Stimulated activated effector memory CD8-positive, alpha-beta T cell treated with anti-CD3 and anti-CD28 coated beads, Interleukin-12 subunit alpha, Interleukin-12 subunit beta, amount 100 ng/mL, for 72 hours (primary cell): ENCODE results near the gene CEP112.
"Not testable (repeated sequence)": the region's sequence is repeated elsewhere in the genome, so short reads cannot be mapped to it uniquely, and the experiment has no call there.

Source experiments
- ATAC-seq: fragments of 150-1000 bp; cut with Tn5 transposase; 2 replicates; pipeline ENCODE4 v1.10.0; 2021
- DNase-seq, 2 donors: peaks; one replicate each; pipeline ENCODE4 v3.0.0; 2021 to 2022; ENCODE audit warnings: low spot score in 2 of 2
- H3K27ac Mint-ChIP-seq: one replicate; pipeline ENCODE4 v1.8.0; 2022; ENCODE audit warnings: mild to moderate bottlenecking, mixed read lengths
- H3K36me3 Mint-ChIP-seq: one replicate; pipeline ENCODE4 v1.8.0; 2022; ENCODE audit warnings: mild to moderate bottlenecking, mixed read lengths
- H3K4me1 Mint-ChIP-seq: one replicate; pipeline ENCODE4 v1.8.0; 2022; ENCODE audit warnings: mixed read lengths
- H3K4me3 Mint-ChIP-seq: one replicate; pipeline ENCODE4 v1.8.0; 2022; ENCODE audit warnings: mild to moderate bottlenecking, mixed read lengths
- H3K9me3 Mint-ChIP-seq: one replicate; pipeline ENCODE4 v1.8.0; 2022; ENCODE audit warnings: mixed read lengths

Gene CEP112

GRCh38 chr17:65820811-65821210, 371.1 kb downstream of the CEP112 start:
- Mint-ChIP-seq H3K9me3 (no peaks in the 10 kb centered on the region), H3K4me1 (peaks cover under 1% of the 10 kb centered on the region), H3K27ac (no peak overlapping the region), H3K36me3 (no peaks in the 10 kb centered on the region), H3K4me3 (no peak overlapping the region)
- ATAC-seq = no peak
- DNase-seq = no peak

GRCh38 chr17:65820306-65820705, 371.6 kb downstream of the CEP112 start:
- H3K4me3 Mint-ChIP-seq = no peak overlapping the region
- no peaks in the 10 kb centered on the region for H3K9me3 Mint-ChIP-seq
- H3K4me1 Mint-ChIP-seq = no peaks in the 10 kb centered on the region
- no peak for ATAC-seq
- no peak for DNase-seq
- no peak overlapping the region for H3K27ac Mint-ChIP-seq
- no peaks in the 10 kb centered on the region for H3K36me3 Mint-ChIP-seq

DNA sequence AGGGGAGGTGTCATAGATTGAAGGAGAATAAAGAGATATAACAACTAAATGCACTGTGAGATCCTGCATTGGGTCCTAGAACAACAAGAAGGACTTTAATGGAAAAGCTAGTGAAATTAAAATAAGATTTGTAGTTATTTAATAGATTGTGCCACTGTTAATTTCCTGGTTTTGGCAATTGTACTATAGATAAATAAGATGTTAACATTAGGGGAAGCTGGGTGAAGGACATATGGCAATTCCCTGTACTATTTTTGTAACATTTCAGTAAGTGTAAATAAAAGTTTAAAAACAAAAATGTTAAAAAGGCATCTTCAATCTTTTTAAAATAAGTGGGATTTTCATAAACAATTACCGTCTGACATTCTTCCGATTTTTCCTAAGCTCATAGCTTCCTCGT, 372.1 kb downstream of the CEP112 start:
- Mint-ChIP-seq H3K4me1 (no peaks in the 10 kb centered on the region), H3K4me3 (no peak overlapping the region), H3K27ac (no peak overlapping the region), H3K9me3 (no peaks in the 10 kb centered on the region), H3K36me3 (no peaks in the 10 kb centered on the region)
- ATAC-seq (no peak), DNase-seq (no peak)

- H3K27ac Mint-ChIP-seq = no peak overlapping the region
- no peak overlapping the region for H3K4me3 Mint-ChIP-seq
- H3K4me1 Mint-ChIP-seq = no peaks in the 10 kb centered on the region
- no peaks in the 10 kb centered on the region for H3K36me3 Mint-ChIP-seq
- DNase-seq (no peak), ATAC-seq (no peak)
- H3K9me3 Mint-ChIP-seq = no peaks in the 10 kb centered on the region
Measured at GRCh38 chr17:65817951-65818350, 374.0 kb downstream of the CEP112 start.

- H3K9me3 Mint-ChIP-seq = peaks cover 5% of the 10 kb centered on the region
- DNase-seq (no peak), ATAC-seq (no peak)
- no peaks in the 10 kb centered on the region for H3K36me3 Mint-ChIP-seq
- H3K27ac Mint-ChIP-seq = no peak overlapping the region
- H3K4me1 Mint-ChIP-seq = peaks cover 4% of the 10 kb centered on the region
- H3K4me3 Mint-ChIP-seq = no peak overlapping the region
Measured at GRCh38 chr17:65814418-65814817, 377.5 kb downstream of the CEP112 start.

- H3K27ac Mint-ChIP-seq = no peak overlapping the region
- peaks cover 8% of the 10 kb centered on the region for H3K4me1 Mint-ChIP-seq
- no peak for ATAC-seq
- no peaks in the 10 kb centered on the region for H3K36me3 Mint-ChIP-seq
- no peak for DNase-seq
- H3K9me3 Mint-ChIP-seq = peaks cover 15% of the 10 kb centered on the region
- no peak overlapping the region for H3K4me3 Mint-ChIP-seq
Measured at GRCh38 chr17:65813306-65813705, 378.6 kb downstream of the CEP112 start.

DNA sequence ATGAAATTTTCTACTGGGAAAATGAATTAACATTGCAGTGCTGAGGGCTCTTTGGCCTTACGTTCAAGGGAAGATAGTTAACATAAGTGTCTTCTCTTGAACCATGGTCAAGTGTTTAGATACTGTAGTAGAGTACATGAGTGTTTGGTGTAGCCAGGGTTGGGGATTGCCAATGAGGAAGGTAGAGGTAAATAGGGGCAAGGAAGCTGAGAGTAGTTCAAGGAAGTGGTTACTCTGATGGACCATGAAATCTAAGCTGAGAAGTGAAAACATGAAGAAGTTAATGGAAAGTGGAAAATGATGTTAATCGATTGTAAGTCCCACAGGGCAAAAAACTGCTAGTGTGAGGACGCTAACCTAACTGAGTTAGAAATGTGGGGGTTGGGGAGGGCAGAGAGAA, 380.9 kb downstream of the CEP112 start:
- no peak for ATAC-seq
- H3K4me1 Mint-ChIP-seq = peaks cover 8% of the 10 kb centered on the region
- no peaks in the 10 kb centered on the region for H3K36me3 Mint-ChIP-seq
- peaks cover 24% of the 10 kb centered on the region for H3K9me3 Mint-ChIP-seq
- no peak for DNase-seq
- no peak overlapping the region for H3K27ac Mint-ChIP-seq
- no peak overlapping the region for H3K4me3 Mint-ChIP-seq

GRCh38 chr17:65809366-65809765, 382.6 kb downstream of the CEP112 start:
- H3K4me3 Mint-ChIP-seq = no peak overlapping the region
- ATAC-seq = no peak
- DNase-seq = no peak
- no peaks in the 10 kb centered on the region for H3K36me3 Mint-ChIP-seq
- no peak overlapping the region for H3K27ac Mint-ChIP-seq
- peaks cover 8% of the 10 kb centered on the region for H3K4me1 Mint-ChIP-seq
- H3K9me3 Mint-ChIP-seq = peaks cover 26% of the 10 kb centered on the region

GRCh38 chr17:65808566-65808965, 383.4 kb downstream of the CEP112 start:
- H3K36me3 Mint-ChIP-seq, H3K4me3 Mint-ChIP-seq, ATAC-seq, H3K27ac Mint-ChIP-seq, H3K4me1 Mint-ChIP-seq, DNase-seq: not testable (repeated sequence)
- peaks cover 26% of the 10 kb centered on the region for H3K9me3 Mint-ChIP-seq

DNA sequence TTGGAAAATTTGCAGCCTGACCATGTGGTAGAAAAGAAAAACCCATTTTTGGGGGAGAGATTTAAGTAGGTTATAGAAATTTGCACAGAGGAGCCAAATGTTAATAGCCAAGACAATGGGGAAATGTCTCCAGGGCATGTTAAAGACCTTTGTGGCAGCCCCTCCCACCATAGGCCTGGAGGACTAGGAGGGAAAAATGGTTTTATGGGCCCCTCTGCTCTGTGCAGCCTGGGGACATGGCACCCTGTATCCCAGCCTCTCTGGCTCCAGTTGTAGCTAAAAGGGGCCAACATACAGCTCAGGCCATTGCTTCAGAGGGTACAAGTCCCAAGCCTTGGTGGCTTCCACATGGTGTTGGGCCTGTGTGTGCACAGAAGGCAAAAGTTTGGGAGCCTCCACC, 384.6 kb downstream of the CEP112 start:
- DNase-seq (no peak), ATAC-seq (no peak)
- Mint-ChIP-seq H3K9me3 (peaks cover 35% of the 10 kb centered on the region), H3K27ac (no peak overlapping the region), H3K4me1 (peaks cover 8% of the 10 kb centered on the region), H3K4me3 (no peak overlapping the region), H3K36me3 (no peaks in the 10 kb centered on the region)

DNA sequence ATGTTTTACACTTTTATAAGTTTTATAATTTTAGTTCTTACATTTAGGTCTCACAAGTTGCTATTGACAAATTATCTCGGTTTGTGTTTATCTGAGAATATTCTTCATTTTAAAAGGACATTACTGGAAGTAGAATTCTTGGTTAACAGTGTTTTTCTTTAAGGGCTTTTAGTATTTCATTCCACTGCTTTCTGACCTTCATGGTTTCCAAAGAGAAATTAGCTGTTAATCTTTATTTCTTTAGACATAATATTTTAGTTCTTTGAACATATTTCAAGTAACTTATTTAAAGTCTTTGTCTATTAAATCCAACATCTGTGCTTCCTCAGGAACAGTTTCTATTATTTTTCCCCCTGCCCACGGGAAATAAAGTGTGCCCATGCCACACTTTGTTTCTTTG, 390.4 kb downstream of the CEP112 start:
- ATAC-seq = no peak
- Mint-ChIP-seq H3K4me1 (peaks cover 6% of the 10 kb centered on the region), H3K36me3 (no peaks in the 10 kb centered on the region), H3K27ac (no peak overlapping the region), H3K9me3 (peaks cover 13% of the 10 kb centered on the region), H3K4me3 (no peak overlapping the region)
- no peak for DNase-seq

- Mint-ChIP-seq H3K27ac (no peak overlapping the region), H3K9me3 (peaks cover 13% of the 10 kb centered on the region), H3K4me3 (no peak overlapping the region), H3K4me1 (peaks cover 6% of the 10 kb centered on the region), H3K36me3 (no peaks in the 10 kb centered on the region)
- DNase-seq = no peak
- peak; percentile 60 for ATAC-seq
Measured at GRCh38 chr17:65800655-65801054, 391.3 kb downstream of the CEP112 start.

DNA sequence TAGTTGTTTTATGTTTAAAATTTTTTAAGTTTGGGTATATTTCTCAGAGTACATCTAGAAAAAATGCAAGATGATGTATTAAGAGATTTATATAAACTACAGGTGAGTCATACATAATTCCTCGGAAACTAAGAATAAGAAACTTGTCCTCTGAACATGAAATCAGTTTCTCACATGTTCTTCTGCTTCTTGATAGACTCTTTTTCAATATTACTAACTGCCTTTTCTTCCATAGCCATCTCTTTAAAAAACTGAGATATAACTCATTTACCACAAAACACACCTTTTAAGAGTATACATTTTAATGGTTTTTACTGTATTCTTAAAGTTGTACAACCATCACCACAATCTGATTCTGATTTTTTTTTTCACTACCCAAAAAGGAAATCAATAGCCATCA, 392.1 kb downstream of the CEP112 start:
- no peaks in the 10 kb centered on the region for H3K36me3 Mint-ChIP-seq
- peaks cover 11% of the 10 kb centered on the region for H3K9me3 Mint-ChIP-seq
- peaks cover 6% of the 10 kb centered on the region for H3K4me1 Mint-ChIP-seq
- ATAC-seq (peak; percentile 80), DNase-seq (no peak)
- H3K4me3 Mint-ChIP-seq = no peak overlapping the region
- H3K27ac Mint-ChIP-seq = no peak overlapping the region

- Mint-ChIP-seq H3K4me1 (peaks cover 6% of the 10 kb centered on the region), H3K27ac (no peak overlapping the region), H3K36me3 (no peaks in the 10 kb centered on the region), H3K4me3 (no peak overlapping the region), H3K9me3 (peaks cover 11% of the 10 kb centered on the region)
- DNase-seq = peak in 1 of 2 donors; percentile 54
- peak; percentile 86 for ATAC-seq
Measured at GRCh38 chr17:65799454-65799853, 392.5 kb downstream of the CEP112 start.

DNA sequence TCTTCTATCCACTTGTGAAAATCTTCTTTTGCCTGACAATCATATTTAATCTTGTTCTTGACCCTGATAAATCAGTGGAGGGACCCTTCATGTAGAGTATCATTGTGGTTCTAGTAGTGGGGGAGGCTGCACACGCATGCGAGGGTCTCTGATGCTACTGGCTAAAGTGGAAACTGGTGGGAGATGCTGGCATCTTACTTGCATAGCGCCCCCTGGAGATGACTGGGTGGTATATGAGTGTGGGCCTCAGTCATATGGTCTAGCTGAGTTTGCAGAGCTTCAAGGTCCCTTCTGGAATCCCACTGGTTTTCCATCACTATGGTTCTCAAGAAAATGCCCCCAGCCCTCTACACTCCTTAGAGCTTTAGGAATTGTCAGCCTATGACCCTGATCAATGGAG, 394.1 kb downstream of the CEP112 start:
- DNase-seq (no peak), ATAC-seq (no peak)
- H3K36me3 Mint-ChIP-seq = no peaks in the 10 kb centered on the region
- peaks cover 6% of the 10 kb centered on the region for H3K4me1 Mint-ChIP-seq
- no peak overlapping the region for H3K4me3 Mint-ChIP-seq
- peaks cover 7% of the 10 kb centered on the region for H3K9me3 Mint-ChIP-seq
- no peak overlapping the region for H3K27ac Mint-ChIP-seq

DNA sequence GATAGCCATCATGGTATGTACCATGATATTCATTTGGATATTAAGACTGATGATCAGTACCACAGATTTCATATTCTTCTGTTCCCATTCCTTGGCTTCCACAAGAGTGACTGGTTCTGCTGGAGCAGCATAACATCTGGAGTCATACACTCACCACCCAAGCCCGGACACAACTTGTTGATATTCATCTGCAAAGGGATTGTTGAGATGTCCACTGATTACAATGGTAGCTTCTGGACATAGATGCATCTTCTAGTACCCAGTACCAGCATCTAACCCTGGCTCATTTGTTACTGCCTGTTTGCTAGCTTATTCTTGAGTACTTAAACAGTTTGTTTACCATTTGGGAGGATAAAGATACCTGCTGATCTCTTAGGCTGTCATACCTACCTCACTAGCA, 394.8 kb downstream of the CEP112 start:
- no peak for ATAC-seq
- no peaks in the 10 kb centered on the region for H3K36me3 Mint-ChIP-seq
- peaks cover 6% of the 10 kb centered on the region for H3K4me1 Mint-ChIP-seq
- no peak for DNase-seq
- H3K27ac Mint-ChIP-seq = no peak overlapping the region
- no peak overlapping the region for H3K4me3 Mint-ChIP-seq
- H3K9me3 Mint-ChIP-seq = no peaks in the 10 kb centered on the region

DNA sequence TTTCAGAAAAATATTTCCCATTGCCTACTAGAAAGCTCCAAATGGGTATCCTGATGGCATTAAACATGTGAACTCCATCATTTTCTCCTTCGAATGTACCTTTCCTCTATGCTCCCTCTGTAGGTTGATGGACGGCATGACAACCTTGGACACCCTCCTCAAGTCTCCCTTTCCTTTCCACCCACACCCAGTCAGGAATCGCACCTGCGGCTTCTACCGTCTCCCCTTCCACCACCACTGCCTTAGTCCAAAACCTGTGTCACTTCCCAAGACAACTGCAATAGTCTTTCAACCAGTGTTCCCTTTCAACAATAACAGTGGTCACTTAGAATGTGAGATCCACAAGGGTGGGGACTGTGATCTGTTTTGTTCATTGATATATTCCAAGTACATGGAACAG, 397.4 kb downstream of the CEP112 start:
- Mint-ChIP-seq H3K4me3 (no peak overlapping the region), H3K9me3 (no peaks in the 10 kb centered on the region), H3K27ac (no peak overlapping the region), H3K36me3 (no peaks in the 10 kb centered on the region), H3K4me1 (peaks cover 6% of the 10 kb centered on the region)
- no peak for DNase-seq
- no peak for ATAC-seq
